ENCODE measurements around the gene BBLN.

BBLN gene

GRCh38 chr9:128145951-128146351 is 14.1 kb upstream of the BBLN start:
- DNase-seq: no peak

- DNase-seq: no peak
Measured at GRCh38 chr9:128146591-128147120, 13.4 kb upstream of the BBLN start.

DNA sequence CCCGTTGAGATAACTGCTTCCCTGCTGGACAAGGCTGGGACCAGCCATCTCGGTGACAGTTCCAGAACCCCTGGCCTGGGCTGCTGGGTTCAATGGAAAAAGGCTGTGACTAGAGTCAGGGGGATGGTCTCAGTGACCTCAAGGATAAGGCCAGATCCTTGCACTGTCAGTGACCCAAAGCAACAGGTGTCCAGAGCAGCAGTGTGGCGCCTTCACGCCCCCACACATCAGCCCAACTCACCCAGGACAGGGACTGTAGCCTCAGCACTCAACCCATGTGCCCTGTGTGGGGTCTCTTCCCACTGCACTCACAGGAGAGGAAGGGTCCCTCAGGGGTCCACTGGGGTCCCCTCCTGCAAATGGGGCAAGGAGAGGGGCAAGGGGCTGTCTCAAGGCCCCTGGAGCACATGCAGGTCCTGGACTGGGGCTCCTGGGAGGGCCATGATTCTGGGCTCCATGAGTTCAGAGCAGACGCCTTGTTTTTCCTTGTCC is 11.5 kb upstream of the BBLN start:
- no peak for DNase-seq

- DNase-seq: no peak
Measured at GRCh38 chr9:128149001-128149701, 10.9 kb upstream of the BBLN start, which contains the start of gene LCN2. TSS of gene LCN2 (plus strand) at chr9:128149453. CDS start at chr9:128149526, 73 bp downstream.

- DNase-seq: no peak
Measured at GRCh38 chr9:128149951-128150593, 10.0 kb upstream of the BBLN start.

GRCh38 chr9:128150594-128151308 is 9.3 kb upstream of the BBLN start:
- DNase-seq: no peak

DNA sequence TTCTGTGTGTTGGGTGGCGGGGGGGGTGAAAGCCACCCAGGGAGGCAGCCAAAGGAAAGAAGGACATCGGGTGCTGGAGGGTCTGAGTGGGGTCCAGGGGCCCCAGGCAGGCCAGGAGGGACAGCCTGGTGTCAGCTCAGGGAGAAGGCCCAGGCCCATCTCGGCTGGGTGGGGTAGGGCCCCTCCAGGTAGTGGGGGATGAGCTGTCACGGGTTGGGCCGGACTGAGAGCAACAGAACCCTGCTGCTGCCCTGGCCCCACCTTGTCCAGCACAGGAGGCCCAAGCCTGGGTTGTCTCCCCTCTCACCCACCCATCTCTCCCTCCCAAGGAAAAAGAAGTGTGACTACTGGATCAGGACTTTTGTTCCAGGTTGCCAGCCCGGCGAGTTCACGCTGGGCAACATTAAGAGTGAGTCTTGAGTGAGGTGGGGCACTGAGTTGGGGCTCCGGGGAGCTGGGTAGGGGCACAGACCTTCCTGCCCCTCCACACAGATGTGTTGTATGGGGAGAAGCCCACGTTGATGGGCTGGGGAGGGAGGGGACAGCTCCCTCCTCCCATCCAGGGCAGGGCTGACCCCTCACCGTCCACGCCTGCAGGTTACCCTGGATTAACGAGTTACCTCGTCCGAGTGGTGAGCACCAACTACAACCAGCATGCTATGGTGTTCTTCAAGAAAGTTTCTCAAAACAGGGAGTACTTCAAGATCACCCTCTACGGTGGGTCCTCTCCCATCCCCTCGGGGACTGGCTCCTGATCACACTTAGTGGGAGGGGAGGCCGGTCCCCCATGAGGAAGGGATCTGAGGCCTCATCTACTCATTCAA is 8.5 kb upstream of the BBLN start:
- DNase-seq: no peak

GRCh38 chr9:128152133-128153059 is 7.7 kb upstream of the BBLN start:
- no peak for DNase-seq

GRCh38 chr9:128153060-128153946 is 6.8 kb upstream of the BBLN start:
- no peak for DNase-seq

- no peak for DNase-seq
Measured at GRCh38 chr9:128153947-128154695, 5.9 kb upstream of the BBLN start.

- DNase-seq: no peak
Measured at GRCh38 chr9:128155736-128156500, 4.1 kb upstream of the BBLN start.

GRCh38 chr9:128159522-128159783 is 612 bp upstream of the BBLN start:
- DNase-seq: peak; percentile 59

DNA sequence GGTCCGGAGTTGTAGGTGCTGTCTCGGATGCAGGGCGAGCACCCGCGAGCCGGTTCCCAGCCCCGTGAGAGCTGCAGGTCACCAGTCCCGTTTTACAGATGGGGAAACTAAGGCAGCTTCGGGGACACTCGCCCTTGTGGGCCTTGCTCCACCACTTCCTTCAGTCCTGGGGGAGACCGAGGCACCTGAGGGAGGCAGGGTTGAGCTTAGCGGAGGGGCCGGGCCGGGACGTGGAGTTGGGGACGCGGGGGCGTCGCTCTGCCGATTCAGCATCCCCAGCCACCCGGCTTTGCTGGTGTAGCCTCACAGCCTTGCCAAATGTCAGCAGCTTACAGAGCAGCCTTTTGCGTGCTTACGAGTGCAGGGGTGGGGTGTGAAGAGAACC is 530 bp downstream of the BBLN start:
- peak; percentile 49 for DNase-seq

GRCh38 chr9:128161215-128161902 is 1.3 kb downstream of the BBLN start:
- no peak for DNase-seq

DNA sequence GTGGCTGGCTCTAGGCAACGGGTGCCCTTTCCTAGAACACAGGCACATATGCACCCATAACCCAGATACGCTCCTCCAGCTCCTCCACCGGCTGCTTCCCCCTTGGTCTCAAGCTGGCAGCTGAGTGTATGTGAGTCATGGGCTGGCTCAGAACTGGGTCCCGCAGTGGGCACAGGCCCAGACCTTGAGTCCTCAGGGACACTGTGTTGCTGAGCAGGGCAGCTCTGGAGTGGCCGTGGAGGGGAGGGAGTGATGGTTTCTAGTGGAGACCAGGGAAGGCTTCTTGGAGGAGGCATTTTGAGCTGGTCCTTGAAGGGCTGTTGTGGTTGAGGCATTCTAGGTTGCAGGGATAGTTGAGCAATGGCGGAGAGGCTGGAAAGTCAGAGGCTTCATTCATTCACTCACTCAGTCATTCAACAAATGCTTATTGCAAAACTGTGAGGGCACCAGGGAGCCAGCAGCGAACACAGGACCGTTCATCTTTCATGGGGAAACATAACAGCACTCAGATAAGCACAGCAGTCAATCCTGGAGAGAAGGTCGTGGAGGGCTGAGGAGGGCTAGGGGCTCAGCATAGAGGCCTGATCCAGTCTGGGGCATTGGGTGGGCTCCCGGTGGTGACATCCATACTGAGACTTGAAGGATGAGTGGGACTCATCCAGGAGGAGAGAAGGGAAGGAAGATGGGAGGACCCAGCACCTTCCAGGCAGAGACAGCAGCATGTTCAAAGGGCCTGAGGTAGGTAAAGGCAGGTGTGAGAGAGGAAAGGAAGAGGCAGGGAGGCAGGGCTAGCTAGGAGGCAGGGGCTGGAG is 2.4 kb downstream of the BBLN start:
- no peak for DNase-seq

DNA sequence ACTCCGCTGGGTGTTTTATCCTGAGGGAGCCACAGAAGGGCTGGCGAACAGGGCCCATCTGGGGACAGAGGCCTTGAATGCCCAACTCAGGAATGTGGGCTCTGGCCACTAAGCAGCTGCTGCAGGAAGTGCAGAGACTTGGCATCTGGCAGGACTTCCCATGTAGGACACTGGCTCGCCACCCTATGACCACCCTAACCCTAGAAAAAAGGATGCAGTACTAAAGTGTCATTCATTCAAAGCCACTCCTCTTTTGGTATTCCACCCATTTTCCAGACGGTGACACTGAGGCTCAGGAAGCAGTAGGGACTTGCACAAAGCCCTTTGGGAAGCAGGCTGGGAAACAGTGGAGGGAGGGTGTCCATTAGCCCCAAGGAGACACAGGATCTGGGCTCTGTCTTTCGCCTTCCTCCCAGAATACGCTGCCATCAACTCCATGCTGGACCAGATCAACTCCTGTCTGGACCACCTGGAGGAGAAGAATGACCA is 3.0 kb downstream of the BBLN start:
- no peak for DNase-seq

DNA sequence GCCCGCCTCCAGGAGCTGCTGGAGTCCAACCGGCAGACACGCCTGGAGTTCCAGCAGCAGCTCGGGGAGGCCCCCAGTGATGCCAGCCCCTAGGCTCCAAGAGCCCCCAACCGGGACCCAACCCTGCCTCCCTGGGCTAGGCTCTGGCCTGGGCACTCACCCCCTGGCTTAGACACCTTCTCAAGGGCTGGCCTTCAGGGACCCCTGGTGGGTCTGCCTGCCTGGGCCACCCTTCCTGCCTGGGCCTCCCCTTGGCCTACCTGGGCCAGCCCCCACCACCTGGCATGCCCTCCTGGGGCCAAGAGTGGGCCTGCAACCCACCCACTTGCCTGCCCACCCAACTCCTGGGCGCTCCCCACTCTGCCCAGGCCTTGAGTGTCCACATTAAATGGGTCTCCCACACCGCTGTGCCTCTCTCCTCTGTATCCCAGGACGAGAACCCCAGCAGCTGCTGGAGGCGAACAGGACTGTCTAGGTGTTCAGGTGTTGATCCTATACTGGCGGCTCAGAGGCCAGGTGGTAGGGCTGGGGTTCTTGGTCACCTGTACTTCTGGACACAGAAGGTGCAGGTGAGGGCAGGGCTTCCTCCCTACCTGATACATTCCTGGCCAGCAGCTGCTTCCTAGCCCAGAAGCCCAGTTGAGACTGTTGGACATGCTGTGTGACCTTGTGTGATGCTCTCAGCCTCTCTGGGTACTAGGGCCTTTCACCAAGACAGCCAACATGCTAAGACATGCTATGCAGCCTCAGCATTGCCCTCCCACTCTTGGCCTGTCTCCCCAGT is 3.6 kb downstream of the BBLN start:
- no peak for DNase-seq
